ENCODE data around the gene ACIN1.

GRCh38 chr14:23128969-23129758 is 34.2 kb upstream of the ACIN1 start:
- TF ChIP-seq, protein P1, sequence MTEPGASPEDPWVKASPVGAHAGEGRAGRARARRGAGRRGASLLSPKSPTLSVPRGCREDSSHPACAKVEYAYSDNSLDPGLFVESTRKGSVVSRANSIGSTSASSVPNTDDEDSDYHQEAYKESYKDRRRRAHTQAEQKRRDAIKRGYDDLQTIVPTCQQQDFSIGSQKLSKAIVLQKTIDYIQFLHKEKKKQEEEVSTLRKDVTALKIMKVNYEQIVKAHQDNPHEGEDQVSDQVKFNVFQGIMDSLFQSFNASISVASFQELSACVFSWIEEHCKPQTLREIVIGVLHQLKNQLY (CRISPR knock-in tag; IDR thresholded peaks at IDR 0.05) = no peak
- TF ChIP-seq, protein P2, sequence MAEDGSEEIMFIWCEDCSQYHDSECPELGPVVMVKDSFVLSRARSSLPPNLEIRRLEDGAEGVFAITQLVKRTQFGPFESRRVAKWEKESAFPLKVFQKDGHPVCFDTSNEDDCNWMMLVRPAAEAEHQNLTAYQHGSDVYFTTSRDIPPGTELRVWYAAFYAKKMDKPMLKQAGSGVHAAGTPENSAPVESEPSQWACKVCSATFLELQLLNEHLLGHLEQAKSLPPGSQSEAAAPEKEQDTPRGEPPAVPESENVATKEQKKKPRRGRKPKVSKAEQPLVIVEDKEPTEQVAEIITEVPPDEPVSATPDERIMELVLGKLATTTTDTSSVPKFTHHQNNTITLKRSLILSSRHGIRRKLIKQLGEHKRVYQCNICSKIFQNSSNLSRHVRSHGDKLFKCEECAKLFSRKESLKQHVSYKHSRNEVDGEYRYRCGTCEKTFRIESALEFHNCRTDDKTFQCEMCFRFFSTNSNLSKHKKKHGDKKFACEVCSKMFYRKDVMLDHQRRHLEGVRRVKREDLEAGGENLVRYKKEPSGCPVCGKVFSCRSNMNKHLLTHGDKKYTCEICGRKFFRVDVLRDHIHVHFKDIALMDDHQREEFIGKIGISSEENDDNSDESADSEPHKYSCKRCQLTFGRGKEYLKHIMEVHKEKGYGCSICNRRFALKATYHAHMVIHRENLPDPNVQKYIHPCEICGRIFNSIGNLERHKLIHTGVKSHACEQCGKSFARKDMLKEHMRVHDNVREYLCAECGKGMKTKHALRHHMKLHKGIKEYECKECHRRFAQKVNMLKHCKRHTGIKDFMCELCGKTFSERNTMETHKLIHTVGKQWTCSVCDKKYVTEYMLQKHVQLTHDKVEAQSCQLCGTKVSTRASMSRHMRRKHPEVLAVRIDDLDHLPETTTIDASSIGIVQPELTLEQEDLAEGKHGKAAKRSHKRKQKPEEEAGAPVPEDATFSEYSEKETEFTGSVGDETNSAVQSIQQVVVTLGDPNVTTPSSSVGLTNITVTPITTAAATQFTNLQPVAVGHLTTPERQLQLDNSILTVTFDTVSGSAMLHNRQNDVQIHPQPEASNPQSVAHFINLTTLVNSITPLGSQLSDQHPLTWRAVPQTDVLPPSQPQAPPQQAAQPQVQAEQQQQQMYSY (CRISPR knock-in tag; IDR thresholded peaks at IDR 0.05) = no peak
- TF ChIP-seq ZNF230 (CRISPR knock-in tag; IDR thresholded peaks at IDR 0.05) = no peak
- no peak for TF ChIP-seq ZNF678 (CRISPR knock-in tag; IDR thresholded peaks at IDR 0.05)
- TF ChIP-seq ZNF530 (CRISPR knock-in tag; IDR thresholded peaks at IDR 0.05; ENCODE audit: low read depth) = no peak
- TF ChIP-seq CTCF (CRISPR knock-in tag; IDR thresholded peaks at IDR 0.05) = no peak
- TF ChIP-seq, protein P3, sequence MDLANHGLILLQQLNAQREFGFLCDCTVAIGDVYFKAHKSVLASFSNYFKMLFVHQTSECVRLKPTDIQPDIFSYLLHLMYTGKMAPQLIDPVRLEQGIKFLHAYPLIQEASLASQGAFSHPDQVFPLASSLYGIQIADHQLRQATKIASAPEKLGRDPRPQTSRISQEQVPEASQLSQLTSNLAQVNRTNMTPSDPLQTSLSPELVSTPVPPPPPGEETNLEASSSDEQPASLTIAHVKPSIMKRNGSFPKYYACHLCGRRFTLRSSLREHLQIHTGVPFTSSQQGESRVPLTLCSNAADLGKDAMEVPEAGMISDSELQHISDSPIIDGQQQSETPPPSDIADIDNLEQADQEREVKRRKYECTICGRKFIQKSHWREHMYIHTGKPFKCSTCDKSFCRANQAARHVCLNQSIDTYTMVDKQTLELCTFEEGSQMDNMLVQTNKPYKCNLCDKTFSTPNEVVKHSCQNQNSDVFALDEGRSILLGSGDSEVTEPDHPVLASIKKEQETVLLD (CRISPR knock-in tag; IDR thresholded peaks at IDR 0.05; ENCODE audit: low read depth) = no peak
- TF ChIP-seq, protein P4, sequence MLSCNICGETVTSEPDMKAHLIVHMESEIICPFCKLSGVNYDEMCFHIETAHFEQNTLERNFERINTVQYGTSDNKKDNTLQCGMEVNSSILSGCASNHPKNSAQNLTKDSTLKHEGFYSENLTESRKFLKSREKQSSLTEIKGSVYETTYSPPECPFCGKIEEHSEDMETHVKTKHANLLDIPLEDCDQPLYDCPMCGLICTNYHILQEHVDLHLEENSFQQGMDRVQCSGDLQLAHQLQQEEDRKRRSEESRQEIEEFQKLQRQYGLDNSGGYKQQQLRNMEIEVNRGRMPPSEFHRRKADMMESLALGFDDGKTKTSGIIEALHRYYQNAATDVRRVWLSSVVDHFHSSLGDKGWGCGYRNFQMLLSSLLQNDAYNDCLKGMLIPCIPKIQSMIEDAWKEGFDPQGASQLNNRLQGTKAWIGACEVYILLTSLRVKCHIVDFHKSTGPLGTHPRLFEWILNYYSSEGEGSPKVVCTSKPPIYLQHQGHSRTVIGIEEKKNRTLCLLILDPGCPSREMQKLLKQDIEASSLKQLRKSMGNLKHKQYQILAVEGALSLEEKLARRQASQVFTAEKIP (CRISPR knock-in tag; IDR thresholded peaks at IDR 0.05; ENCODE audit: borderline replicate concordance) = no peak
- no peak for TF ChIP-seq ZNF253 (CRISPR knock-in tag; IDR thresholded peaks at IDR 0.05; ENCODE audit: borderline replicate concordance)
- no peak for TF ChIP-seq ZNF281 (CRISPR knock-in tag; IDR thresholded peaks at IDR 0.05; ENCODE audit: borderline replicate concordance)
- no peak for TF ChIP-seq PAWR (CRISPR knock-in tag; IDR thresholded peaks at IDR 0.05; ENCODE audit: borderline replicate concordance)
- no peak for TF ChIP-seq PRPF4 (IDR thresholded peaks at IDR 0.05; ENCODE audit: low read depth, low read length, poor library complexity, severe bottlenecking)

All from HepG2 (cell line).